KMS-11 (cell line): Measurements from ENCODE around the gene MBD6.

ENCODE experiments used
- H2AFZ ChIP-seq: fragments of 200-600 bp; sonication (generic); 2 replicates; pipeline ENCODE4 v1.6.1; 2016; ENCODE audit warnings: antibody characterized with exemption, mixed run types, low read depth
- H3K27ac ChIP-seq: fragments of 200-600 bp; sonication (generic); 2 replicates; pipeline ENCODE4 v1.6.1; 2016; ENCODE audit warnings: mild to moderate bottlenecking, mixed run types
- H3K27me3 ChIP-seq: fragments of 200-600 bp; sonication (generic); 2 replicates; pipeline ENCODE4 v1.6.1; 2017; ENCODE audit warnings: mild to moderate bottlenecking, low read depth, mixed run types, moderate library complexity; ENCODE audit not compliant: insufficient read depth
- H3K36me3 ChIP-seq: fragments of 200-600 bp; sonication (generic); 2 replicates; pipeline ENCODE4 v1.6.1; 2017; ENCODE audit warnings: mild to moderate bottlenecking, mixed run types; ENCODE audit not compliant: insufficient read depth
- H3K4me1 ChIP-seq: fragments of 200-600 bp; sonication (generic); 2 replicates; pipeline ENCODE4 v1.6.1; 2016; ENCODE audit warnings: mild to moderate bottlenecking, low read depth, mixed run types; ENCODE audit not compliant: poor library complexity, severe bottlenecking
- H3K4me2 ChIP-seq: fragments of 200-600 bp; sonication (generic); 2 replicates; pipeline ENCODE4 v1.7.0; 2016; ENCODE audit warnings: mild to moderate bottlenecking, mixed run types
- H3K4me3 ChIP-seq: fragments of 200-600 bp; sonication (generic); IDR thresholded peaks from 2 replicates; pipeline ENCODE4 v1.6.1; 2017; ENCODE audit warnings: low read depth, low read length, mixed read lengths; ENCODE audit not compliant: insufficient read depth
- H3K79me2 ChIP-seq: fragments of 200-600 bp; sonication (generic); 2 replicates; pipeline ENCODE4 v1.6.1; 2016; ENCODE audit warnings: low read depth, mixed run types; ENCODE audit not compliant: insufficient read depth
- H3K9ac ChIP-seq: fragments of 200-600 bp; sonication (generic); 2 replicates; pipeline ENCODE4 v1.6.1; 2016; ENCODE audit warnings: mild to moderate bottlenecking, mixed run types
- H4K20me1 ChIP-seq: fragments of 200-600 bp; sonication (generic); 2 replicates; pipeline ENCODE4 v1.6.1; 2016; ENCODE audit warnings: mild to moderate bottlenecking, mixed run types; ENCODE audit not compliant: insufficient read depth
- TF ChIP-seq, protein P1 (sequence below): fragments of 200-600 bp; sonication (generic); conservative IDR thresholded peaks from 2 replicates; pipeline ENCODE4 v1.6.1; 2017; ENCODE audit warnings: low read depth, mild to moderate bottlenecking, antibody characterized with exemption, low read length, moderate library complexity, mixed read lengths

The MBD6 gene

DNA sequence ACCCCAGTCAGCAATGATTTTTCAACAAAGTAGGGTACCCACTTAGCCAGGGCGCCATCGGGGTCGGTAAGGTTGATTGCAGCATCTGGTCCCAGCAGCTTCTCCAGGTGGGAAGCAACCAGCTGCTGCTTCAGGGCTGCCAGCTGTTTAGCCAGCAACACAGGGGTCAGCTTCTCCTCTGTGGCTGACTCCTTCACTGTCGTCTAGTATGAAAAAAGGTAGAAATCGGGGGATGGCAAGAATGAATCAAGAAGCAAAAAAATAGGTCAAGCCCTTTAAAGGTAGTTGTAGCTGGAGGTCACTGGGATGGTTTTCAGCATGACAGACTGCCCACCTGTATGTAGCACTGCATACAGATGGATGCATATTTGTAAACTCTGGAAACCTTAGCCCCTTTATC, 11.6 kb downstream of the MBD6 start:
- Histone ChIP-seq H2AFZ (no peak overlapping the region), H3K4me2 (no peak overlapping the region), H3K9ac (no peak overlapping the region), H3K36me3 (peaks cover 14% of the 10 kb centered on the region; the same call in 1 of the 2 replicates), H3K4me1 (no peaks in the 10 kb centered on the region), H3K4me3 (no peak overlapping the region), H3K27ac (no peak overlapping the region), H4K20me1 (no peaks in the 10 kb centered on the region), H3K27me3 (no peaks in the 10 kb centered on the region), H3K79me2 (no peaks in the 10 kb centered on the region)
- TF ChIP-seq, protein P1, sequence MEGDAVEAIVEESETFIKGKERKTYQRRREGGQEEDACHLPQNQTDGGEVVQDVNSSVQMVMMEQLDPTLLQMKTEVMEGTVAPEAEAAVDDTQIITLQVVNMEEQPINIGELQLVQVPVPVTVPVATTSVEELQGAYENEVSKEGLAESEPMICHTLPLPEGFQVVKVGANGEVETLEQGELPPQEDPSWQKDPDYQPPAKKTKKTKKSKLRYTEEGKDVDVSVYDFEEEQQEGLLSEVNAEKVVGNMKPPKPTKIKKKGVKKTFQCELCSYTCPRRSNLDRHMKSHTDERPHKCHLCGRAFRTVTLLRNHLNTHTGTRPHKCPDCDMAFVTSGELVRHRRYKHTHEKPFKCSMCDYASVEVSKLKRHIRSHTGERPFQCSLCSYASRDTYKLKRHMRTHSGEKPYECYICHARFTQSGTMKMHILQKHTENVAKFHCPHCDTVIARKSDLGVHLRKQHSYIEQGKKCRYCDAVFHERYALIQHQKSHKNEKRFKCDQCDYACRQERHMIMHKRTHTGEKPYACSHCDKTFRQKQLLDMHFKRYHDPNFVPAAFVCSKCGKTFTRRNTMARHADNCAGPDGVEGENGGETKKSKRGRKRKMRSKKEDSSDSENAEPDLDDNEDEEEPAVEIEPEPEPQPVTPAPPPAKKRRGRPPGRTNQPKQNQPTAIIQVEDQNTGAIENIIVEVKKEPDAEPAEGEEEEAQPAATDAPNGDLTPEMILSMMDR = no peak

DNA sequence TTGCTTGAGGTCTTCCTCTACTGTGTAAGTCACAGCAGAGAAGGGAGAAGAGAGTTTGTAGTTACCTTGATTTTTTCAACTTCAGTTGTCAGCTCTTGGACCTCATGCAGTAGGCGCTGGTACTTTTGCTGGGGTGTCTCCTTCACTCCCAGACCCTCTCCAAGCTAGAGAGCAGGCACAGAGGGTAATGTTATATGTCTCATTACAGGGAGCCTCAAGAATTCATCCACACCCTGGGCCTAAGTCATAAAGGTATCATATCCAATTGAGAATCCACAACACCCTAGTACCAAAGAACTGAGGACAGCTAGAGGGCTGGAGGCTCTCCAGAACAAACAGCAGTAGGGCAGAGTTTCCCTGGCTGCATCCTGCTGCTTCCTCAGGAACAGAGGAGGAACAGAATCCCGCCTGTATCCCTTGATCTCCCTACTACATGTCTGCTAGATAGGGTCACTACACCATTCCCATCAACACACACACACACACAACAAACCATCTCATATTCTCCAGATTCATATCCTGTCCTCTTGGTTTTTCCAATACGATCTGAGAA, 12.4 kb downstream of the MBD6 start:
- Histone ChIP-seq H3K4me2 (no peak overlapping the region), H3K4me1 (no peaks in the 10 kb centered on the region), H3K9ac (no peak overlapping the region), H2AFZ (no peak overlapping the region), H3K79me2 (no peaks in the 10 kb centered on the region), H3K27ac (no peak overlapping the region), H4K20me1 (no peaks in the 10 kb centered on the region), H3K27me3 (no peaks in the 10 kb centered on the region), H3K4me3 (no peak overlapping the region), H3K36me3 (peaks cover 10% of the 10 kb centered on the region; the same call in 1 of the 2 replicates)
- TF ChIP-seq, protein P1 = no peak

DNA sequence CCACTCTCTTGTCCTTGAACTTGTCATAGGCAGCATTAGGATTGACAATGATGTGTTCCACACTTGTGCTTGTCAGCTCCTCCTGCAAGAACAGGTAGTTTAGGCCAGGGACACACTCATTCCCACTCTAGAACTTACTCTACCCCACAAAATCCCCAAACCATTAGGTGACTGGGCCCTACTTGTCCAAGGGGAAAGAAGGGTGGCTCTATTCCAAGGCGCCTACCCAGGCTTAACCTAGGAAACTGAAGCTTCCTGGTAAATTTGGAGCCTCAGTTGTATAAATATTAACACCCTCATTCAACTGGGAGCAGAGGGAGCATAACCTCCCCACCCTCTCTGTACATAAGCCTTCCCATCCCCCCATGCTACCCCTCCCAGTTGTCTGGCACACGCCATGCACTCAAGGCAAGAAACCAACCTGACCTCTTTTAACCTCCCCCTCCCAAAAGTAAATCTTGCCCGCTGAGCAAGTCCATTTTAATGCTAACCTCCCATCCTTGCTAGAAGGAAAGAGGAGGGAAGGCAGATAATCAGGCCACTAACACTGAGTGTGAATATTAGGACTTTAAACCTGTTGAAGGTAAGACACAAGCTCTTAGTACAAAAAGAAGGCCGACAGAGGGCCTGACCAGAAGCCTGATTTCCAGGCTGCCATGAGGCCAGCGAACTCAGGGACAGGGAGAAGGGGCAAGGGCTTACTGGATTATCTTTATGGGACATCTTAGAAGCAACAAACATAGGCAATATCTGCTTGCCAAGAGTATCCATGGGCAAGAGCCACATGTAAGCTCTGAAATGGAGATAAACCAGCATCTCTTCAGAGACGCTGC, 13.4 kb downstream of the MBD6 start:
- H3K27me3 ChIP-seq = no peaks in the 10 kb centered on the region
- no peaks in the 10 kb centered on the region for H4K20me1 ChIP-seq
- no peaks in the 10 kb centered on the region for H3K79me2 ChIP-seq
- no peaks in the 10 kb centered on the region for H3K4me1 ChIP-seq
- H2AFZ ChIP-seq = no peak overlapping the region
- no peak overlapping the region for H3K4me3 ChIP-seq
- peaks cover 10% of the 10 kb centered on the region; the same call in 1 of the 2 replicates for H3K36me3 ChIP-seq
- TF ChIP-seq, protein P1 = no peak
- no peak overlapping the region for H3K9ac ChIP-seq
- H3K4me2 ChIP-seq = no peak overlapping the region
- no peak overlapping the region for H3K27ac ChIP-seq

DNA sequence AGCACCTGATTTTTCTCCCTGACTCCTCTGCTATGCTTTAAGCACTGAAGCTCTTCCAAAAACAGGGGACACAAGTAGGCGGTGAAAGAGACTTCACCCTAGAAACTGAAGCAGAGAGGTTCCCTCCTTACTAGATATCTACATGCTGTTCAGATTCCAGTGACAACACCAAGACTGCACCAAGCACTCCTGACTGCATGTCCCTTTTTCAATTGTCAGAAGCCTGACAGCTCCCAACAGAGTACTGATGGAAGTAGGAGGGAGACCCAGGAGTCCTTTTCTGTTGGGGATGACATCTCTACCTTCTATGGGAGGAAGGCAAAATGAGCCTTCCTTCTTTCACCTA, 13.9 kb downstream of the MBD6 start:
- Histone ChIP-seq H2AFZ (no peak overlapping the region), H3K4me3 (no peak overlapping the region), H3K79me2 (no peaks in the 10 kb centered on the region), H3K27ac (no peak overlapping the region), H3K36me3 (peaks cover 10% of the 10 kb centered on the region; the same call in 1 of the 2 replicates), H3K9ac (no peak overlapping the region), H3K27me3 (no peaks in the 10 kb centered on the region), H3K4me1 (no peaks in the 10 kb centered on the region), H4K20me1 (no peaks in the 10 kb centered on the region), H3K4me2 (no peak overlapping the region)
- TF ChIP-seq, protein P1 = no peak
